Measurements from ENCODE around the gene TMUB1.
"Not testable (repeated sequence)": the region's sequence is repeated elsewhere in the genome, so short reads cannot be mapped to it uniquely, and the experiment has no call there.

The TMUB1 gene

DNA sequence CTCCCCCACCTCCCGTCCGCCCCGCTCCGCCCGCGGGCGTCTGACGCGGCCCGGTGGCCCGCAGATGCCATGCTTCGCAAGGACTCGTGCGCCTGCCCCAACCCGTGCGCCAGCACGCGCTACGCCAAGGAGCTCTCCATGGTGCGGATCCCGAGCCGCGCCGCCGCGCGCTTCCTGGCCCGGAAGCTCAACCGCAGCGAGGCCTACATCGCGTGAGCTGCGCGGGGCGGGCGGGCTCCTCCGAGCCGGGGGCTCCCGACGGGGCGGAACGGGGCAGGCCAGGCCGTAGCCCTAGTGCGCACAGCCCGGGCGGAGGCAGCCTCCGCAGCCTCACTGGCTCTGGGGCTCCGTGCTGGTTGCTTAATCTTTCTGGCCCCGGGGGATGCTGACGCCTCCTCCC, 32.2 kb downstream of the TMUB1 start:
- H3K27ac ChIP-seq (ENCODE audit: low read depth in 2 of 2, low read length in 2 of 2) = no peak overlapping the region
- H3K27me3 ChIP-seq (ENCODE audit: control insufficient read depth in 2 of 2, insufficient read depth in 2 of 2, low read length in 2 of 2) = no peaks in the 10 kb centered on the region
- no peaks in the 10 kb centered on the region for H3K36me3 ChIP-seq (ENCODE audit: control insufficient read depth in 2 of 2, insufficient read depth in 2 of 2, low read length in 2 of 2)
- H3K4me1 ChIP-seq (ENCODE audit: control insufficient read depth in 2 of 2, insufficient read depth in 2 of 2, low read length in 2 of 2) = no peaks in the 10 kb centered on the region
- H3K9ac ChIP-seq (ENCODE audit: low read depth in 1 of 2, low read length in 2 of 2) = no peak overlapping the region
- no peak overlapping the region for H3K4me3 ChIP-seq (ENCODE audit: low read length in 2 of 2)
- no peaks in the 10 kb centered on the region for H3K9me3 ChIP-seq (ENCODE audit: control insufficient read depth in 2 of 2, low read length in 2 of 2)

- Histone ChIP-seq H3K27me3 (ENCODE audit: control insufficient read depth in 2 of 2, insufficient read depth in 2 of 2, low read length in 2 of 2) (no peaks in the 10 kb centered on the region), H3K27ac (ENCODE audit: low read depth in 2 of 2, low read length in 2 of 2) (no peak overlapping the region), H3K4me3 (ENCODE audit: low read length in 2 of 2) (no peak overlapping the region), H3K9ac (ENCODE audit: low read depth in 1 of 2, low read length in 2 of 2) (no peak overlapping the region), H3K9me3 (ENCODE audit: control insufficient read depth in 2 of 2, low read length in 2 of 2) (no peaks in the 10 kb centered on the region), H3K36me3 (ENCODE audit: control insufficient read depth in 2 of 2, insufficient read depth in 2 of 2, low read length in 2 of 2) (peaks cover 0 to 3% of the 10 kb centered on the region in 2 donors), H3K4me1 (ENCODE audit: control insufficient read depth in 2 of 2, insufficient read depth in 2 of 2, low read length in 2 of 2) (no peaks in the 10 kb centered on the region)
These were observed 34.3 kb downstream of the TMUB1 start for GRCh38 chr7:151048911-151049463.

- Histone ChIP-seq H3K9ac (ENCODE audit: low read depth in 1 of 2, low read length in 2 of 2) (no peak within 1 kb of the TSS), H3K27me3 (ENCODE audit: control insufficient read depth in 2 of 2, insufficient read depth in 2 of 2, low read length in 2 of 2) (no peaks in the 10 kb centered on the region), H3K9me3 (ENCODE audit: control insufficient read depth in 2 of 2, low read length in 2 of 2) (no peaks in the 10 kb centered on the region), H3K4me3 (ENCODE audit: low read length in 2 of 2) (no peak within 1 kb of the TSS), H3K4me1 (ENCODE audit: control insufficient read depth in 2 of 2, insufficient read depth in 2 of 2, low read length in 2 of 2) (no peaks in the 10 kb centered on the region), H3K27ac (ENCODE audit: low read depth in 2 of 2, low read length in 2 of 2) (no peak within 1 kb of the TSS), H3K36me3 (ENCODE audit: control insufficient read depth in 2 of 2, insufficient read depth in 2 of 2, low read length in 2 of 2) (peaks cover 0 to 3% of the 10 kb centered on the region in 2 donors)
These were observed 35.1 kb downstream of the TMUB1 start, which contains the start of gene ASIC3 for GRCh38 chr7:151047976-151048815. Gene ASIC3, plus strand, starts transcription at chr7:151048531. Its CDS starts 355 bp downstream, at chr7:151048886.

DNA sequence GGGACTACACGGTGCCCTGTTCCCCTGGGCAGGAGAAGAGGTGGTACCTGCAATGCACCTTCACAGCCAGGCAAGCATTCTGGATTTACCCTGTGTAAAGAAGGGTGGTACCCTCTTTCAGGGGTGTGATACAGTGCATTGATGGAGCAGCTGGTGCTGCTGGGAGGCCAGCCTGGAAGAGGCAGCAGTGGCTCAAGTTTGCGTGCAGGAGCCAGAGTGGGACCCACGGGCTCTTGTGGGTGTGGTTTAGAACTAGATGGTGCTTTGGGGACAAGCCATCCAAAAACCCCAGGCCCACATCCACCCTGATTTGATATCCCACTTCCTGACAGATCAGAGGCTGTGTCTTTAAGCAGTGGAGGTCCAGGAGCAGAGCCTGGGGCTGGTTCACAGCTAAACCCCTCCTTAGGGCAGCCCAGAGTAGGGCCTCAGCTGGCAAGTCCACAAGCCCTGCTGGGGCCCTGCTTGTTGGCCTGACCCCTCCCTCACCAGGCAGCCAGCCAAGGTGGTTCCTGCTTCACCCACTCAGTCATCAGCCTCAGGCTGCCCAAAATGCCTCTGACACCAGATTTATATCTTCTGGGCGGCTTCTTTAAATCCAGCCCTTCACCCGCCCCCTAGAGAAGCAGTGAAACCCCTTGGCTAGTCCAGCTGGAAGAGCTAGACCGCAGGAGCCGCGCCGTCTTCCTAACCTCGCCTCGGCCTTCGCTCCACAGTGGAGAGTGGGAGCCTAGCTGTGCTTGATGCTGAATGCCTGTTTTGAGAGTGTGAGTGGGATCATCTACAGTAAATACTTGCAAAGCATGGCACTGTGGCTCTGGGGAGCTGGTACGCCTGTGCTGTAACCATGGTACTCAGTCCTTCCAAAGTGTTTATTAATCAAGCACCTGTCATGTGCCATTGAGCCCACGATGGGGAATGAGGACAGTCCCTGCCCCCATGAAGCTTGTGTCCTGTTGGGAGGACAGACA, 36.4 kb downstream of the TMUB1 start:
- no peaks in the 10 kb centered on the region for H3K27me3 ChIP-seq (ENCODE audit: control insufficient read depth in 2 of 2, insufficient read depth in 2 of 2, low read length in 2 of 2)
- H3K4me3 ChIP-seq (ENCODE audit: low read length in 2 of 2) = no peak overlapping the region
- no peaks in the 10 kb centered on the region for H3K4me1 ChIP-seq (ENCODE audit: control insufficient read depth in 2 of 2, insufficient read depth in 2 of 2, low read length in 2 of 2)
- peaks cover 0 to 5% of the 10 kb centered on the region in 2 donors for H3K36me3 ChIP-seq (ENCODE audit: control insufficient read depth in 2 of 2, insufficient read depth in 2 of 2, low read length in 2 of 2)
- no peaks in the 10 kb centered on the region for H3K9me3 ChIP-seq (ENCODE audit: control insufficient read depth in 2 of 2, low read length in 2 of 2)
- no peak overlapping the region for H3K9ac ChIP-seq (ENCODE audit: low read depth in 1 of 2, low read length in 2 of 2)
- no peak overlapping the region for H3K27ac ChIP-seq (ENCODE audit: low read depth in 2 of 2, low read length in 2 of 2)

DNA sequence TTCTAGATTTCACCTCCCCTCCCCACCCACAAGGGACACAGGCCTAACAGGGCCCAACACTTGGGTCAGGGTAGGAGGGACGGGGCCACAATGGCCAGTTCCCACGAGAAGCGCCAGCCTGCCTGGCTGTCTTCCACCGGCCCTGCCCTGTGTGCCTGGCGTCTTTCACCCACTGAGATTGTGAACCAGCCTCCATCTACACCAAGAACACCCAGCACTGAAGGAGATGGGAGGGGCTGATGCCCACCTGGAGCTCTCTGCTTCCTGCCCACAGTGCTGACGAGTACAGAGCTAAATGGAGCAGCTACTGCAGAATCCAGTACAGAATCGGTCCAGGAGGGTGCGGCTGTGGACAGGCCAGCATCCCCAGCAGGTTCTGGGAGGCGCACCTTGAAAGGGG, 37.3 kb downstream of the TMUB1 start:
- H3K36me3 ChIP-seq (ENCODE audit: control insufficient read depth in 2 of 2, insufficient read depth in 2 of 2, low read length in 2 of 2) = peaks cover 0 to 5% of the 10 kb centered on the region in 2 donors
- H3K4me1 ChIP-seq (ENCODE audit: control insufficient read depth in 2 of 2, insufficient read depth in 2 of 2, low read length in 2 of 2) = no peaks in the 10 kb centered on the region
- H3K27me3 ChIP-seq (ENCODE audit: control insufficient read depth in 2 of 2, insufficient read depth in 2 of 2, low read length in 2 of 2) = no peaks in the 10 kb centered on the region
- H3K4me3 ChIP-seq (ENCODE audit: low read length in 2 of 2) = no peak overlapping the region
- H3K9ac ChIP-seq (ENCODE audit: low read depth in 1 of 2, low read length in 2 of 2) = no peak overlapping the region
- no peaks in the 10 kb centered on the region for H3K9me3 ChIP-seq (ENCODE audit: control insufficient read depth in 2 of 2, low read length in 2 of 2)
- no peak overlapping the region for H3K27ac ChIP-seq (ENCODE audit: low read depth in 2 of 2, low read length in 2 of 2)

DNA sequence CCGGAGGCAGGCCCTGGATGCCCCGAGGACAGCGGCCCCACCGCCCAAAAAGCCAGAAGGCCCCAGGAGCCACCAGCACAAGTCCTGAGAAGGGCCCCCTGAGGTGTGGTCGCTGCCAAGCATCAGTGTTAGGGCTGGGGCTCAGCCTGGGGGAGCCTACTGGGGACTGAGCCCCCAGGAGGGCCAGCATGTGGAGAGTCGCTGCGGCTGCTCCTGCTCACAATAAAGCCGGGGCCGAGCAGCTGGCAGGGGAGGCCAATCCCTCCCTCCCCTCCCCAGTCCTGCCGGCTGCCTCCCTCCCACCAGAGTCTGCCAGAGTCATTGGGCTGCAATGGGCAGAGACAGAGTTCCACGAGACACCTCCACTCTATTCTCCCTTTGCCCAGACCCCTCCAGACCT, 38.0 kb downstream of the TMUB1 start:
- Histone ChIP-seq H3K27ac (ENCODE audit: low read depth in 2 of 2, low read length in 2 of 2) (no peak overlapping the region), H3K36me3 (ENCODE audit: control insufficient read depth in 2 of 2, insufficient read depth in 2 of 2, low read length in 2 of 2) (peaks cover 0 to 5% of the 10 kb centered on the region in 2 donors), H3K9ac (ENCODE audit: low read depth in 1 of 2, low read length in 2 of 2) (no peak overlapping the region), H3K4me3 (ENCODE audit: low read length in 2 of 2) (no peak overlapping the region), H3K27me3 (ENCODE audit: control insufficient read depth in 2 of 2, insufficient read depth in 2 of 2, low read length in 2 of 2) (no peaks in the 10 kb centered on the region), H3K9me3 (ENCODE audit: control insufficient read depth in 2 of 2, low read length in 2 of 2) (no peaks in the 10 kb centered on the region), H3K4me1 (ENCODE audit: control insufficient read depth in 2 of 2, insufficient read depth in 2 of 2, low read length in 2 of 2) (no peaks in the 10 kb centered on the region)

GRCh38 chr7:151043959-151044358, 39.3 kb downstream of the TMUB1 start:
- no peak overlapping the region for H3K9ac ChIP-seq (ENCODE audit: low read depth in 1 of 2, low read length in 2 of 2)
- H3K4me1 ChIP-seq (ENCODE audit: control insufficient read depth in 2 of 2, insufficient read depth in 2 of 2, low read length in 2 of 2) = no peaks in the 10 kb centered on the region
- H3K36me3 ChIP-seq (ENCODE audit: control insufficient read depth in 2 of 2, insufficient read depth in 2 of 2, low read length in 2 of 2) = peaks cover 0 to 5% of the 10 kb centered on the region in 2 donors
- H3K4me3 ChIP-seq (ENCODE audit: low read length in 2 of 2) = no peak overlapping the region
- no peak overlapping the region for H3K27ac ChIP-seq (ENCODE audit: low read depth in 2 of 2, low read length in 2 of 2)
- H3K9me3 ChIP-seq (ENCODE audit: control insufficient read depth in 2 of 2, low read length in 2 of 2) = no peaks in the 10 kb centered on the region
- no peaks in the 10 kb centered on the region for H3K27me3 ChIP-seq (ENCODE audit: control insufficient read depth in 2 of 2, insufficient read depth in 2 of 2, low read length in 2 of 2)

DNA sequence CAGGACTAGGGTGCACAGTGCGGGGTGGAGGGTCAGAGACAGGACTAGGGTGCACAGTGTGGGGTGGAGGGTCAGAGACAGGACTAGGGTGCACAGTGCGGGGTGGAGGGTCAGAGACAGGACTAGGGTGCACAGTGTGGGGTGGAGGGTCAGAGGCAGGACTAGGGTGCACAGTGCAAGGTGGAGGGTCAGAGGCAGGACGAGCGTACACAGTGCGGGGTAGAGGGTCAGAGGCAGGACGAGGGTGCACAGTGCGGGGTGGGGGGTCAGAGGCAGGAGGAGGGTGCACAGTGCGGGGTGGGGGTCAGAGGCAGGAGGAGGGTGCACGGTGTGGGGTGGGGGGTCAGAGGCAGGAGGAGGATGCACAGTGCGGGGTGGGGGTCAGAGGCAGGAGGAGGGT, 39.8 kb downstream of the TMUB1 start:
- not testable (repeated sequence) for H3K4me1 ChIP-seq (ENCODE audit: control insufficient read depth in 2 of 2, insufficient read depth in 2 of 2, low read length in 2 of 2); H3K9ac ChIP-seq (ENCODE audit: low read depth in 1 of 2, low read length in 2 of 2); H3K27ac ChIP-seq (ENCODE audit: low read depth in 2 of 2, low read length in 2 of 2); H3K27me3 ChIP-seq (ENCODE audit: control insufficient read depth in 2 of 2, insufficient read depth in 2 of 2, low read length in 2 of 2); H3K36me3 ChIP-seq (ENCODE audit: control insufficient read depth in 2 of 2, insufficient read depth in 2 of 2, low read length in 2 of 2); H3K4me3 ChIP-seq (ENCODE audit: low read length in 2 of 2); H3K9me3 ChIP-seq (ENCODE audit: control insufficient read depth in 2 of 2, low read length in 2 of 2)

DNA sequence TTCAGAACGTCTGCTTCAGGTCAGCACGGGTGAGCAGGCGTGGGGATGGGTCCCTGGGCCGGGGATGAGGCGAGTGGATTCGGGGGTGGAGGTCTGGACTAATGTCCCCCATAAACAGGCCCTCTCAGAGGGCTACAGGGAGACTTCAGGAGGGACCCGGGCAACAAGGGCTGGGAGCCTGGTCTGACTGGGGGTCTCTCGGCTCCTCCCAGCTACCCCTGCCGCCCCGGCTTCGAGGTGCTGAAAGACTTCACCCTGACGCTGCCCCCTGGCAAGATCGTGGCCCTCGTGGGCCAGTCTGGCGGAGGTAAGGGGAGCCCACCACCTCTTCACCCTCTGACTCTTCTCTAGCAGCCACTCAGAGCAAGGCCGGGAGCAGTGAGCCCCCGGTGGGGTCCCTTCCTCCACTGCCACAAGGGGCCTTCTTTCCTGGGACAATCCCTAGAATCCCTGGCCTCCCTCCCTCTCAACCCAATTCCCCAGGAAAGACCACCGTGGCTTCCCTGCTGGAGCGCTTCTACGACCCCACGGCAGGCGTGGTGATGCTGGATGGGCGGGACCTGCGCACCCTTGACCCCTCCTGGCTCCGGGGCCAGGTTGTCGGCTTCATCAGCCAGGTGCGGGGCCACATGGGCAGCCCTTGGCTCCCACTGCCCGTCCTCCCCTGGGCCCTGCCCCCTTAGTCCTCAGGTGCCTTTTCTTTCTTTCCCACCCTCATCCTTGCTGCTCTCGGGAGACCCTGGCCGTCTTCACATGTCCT, 42.5 kb downstream of the TMUB1 start:
- peaks cover 13 to 14% of the 10 kb centered on the region in 2 donors for H3K36me3 ChIP-seq (ENCODE audit: control insufficient read depth in 2 of 2, insufficient read depth in 2 of 2, low read length in 2 of 2)
- no peak overlapping the region for H3K4me3 ChIP-seq (ENCODE audit: low read length in 2 of 2)
- no peaks in the 10 kb centered on the region for H3K27me3 ChIP-seq (ENCODE audit: control insufficient read depth in 2 of 2, insufficient read depth in 2 of 2, low read length in 2 of 2)
- H3K27ac ChIP-seq (ENCODE audit: low read depth in 2 of 2, low read length in 2 of 2) = no peak overlapping the region
- H3K4me1 ChIP-seq (ENCODE audit: control insufficient read depth in 2 of 2, insufficient read depth in 2 of 2, low read length in 2 of 2) = no peaks in the 10 kb centered on the region
- no peaks in the 10 kb centered on the region for H3K9me3 ChIP-seq (ENCODE audit: control insufficient read depth in 2 of 2, low read length in 2 of 2)
- H3K9ac ChIP-seq (ENCODE audit: low read depth in 1 of 2, low read length in 2 of 2) = no peak overlapping the region

All from mucosa of rectum (tissue), 2 donors.